ENCODE results near the gene MEGF11. TPM values are rescaled to one million over a fixed set of nuclear protein-coding genes. Genes with fewer than 3 reads are reported as not detected.

MEGF11 gene
- polyA plus RNA-seq, 3 donors: not detected

DNA sequence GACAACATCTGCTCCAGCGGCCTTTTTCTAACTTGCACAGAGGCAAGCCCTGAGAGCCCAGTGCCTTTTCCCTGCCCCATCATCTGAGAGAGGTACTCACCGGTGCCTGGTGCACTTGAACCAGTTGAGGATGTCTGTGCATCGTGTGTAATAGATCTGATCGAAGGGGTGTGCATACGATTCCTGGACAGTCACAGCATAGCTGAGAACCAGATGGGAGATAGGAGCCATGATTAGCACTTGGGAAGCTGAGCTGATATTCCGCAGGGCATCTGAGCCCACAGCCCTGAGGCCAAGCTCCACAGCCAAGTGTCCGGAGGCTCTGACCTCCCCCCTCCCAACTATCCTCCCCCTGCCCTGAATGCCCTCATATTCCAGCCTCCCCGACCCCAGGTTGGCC, 129.8 kb downstream of the MEGF11 start:
- TF ChIP-seq, protein P1, sequence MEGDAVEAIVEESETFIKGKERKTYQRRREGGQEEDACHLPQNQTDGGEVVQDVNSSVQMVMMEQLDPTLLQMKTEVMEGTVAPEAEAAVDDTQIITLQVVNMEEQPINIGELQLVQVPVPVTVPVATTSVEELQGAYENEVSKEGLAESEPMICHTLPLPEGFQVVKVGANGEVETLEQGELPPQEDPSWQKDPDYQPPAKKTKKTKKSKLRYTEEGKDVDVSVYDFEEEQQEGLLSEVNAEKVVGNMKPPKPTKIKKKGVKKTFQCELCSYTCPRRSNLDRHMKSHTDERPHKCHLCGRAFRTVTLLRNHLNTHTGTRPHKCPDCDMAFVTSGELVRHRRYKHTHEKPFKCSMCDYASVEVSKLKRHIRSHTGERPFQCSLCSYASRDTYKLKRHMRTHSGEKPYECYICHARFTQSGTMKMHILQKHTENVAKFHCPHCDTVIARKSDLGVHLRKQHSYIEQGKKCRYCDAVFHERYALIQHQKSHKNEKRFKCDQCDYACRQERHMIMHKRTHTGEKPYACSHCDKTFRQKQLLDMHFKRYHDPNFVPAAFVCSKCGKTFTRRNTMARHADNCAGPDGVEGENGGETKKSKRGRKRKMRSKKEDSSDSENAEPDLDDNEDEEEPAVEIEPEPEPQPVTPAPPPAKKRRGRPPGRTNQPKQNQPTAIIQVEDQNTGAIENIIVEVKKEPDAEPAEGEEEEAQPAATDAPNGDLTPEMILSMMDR (IDR thresholded peaks at IDR 0.05): no peak
- H3K9me3 ChIP-seq (replicated peaks in 1 of 2; ENCODE audit: control insufficient read depth in 1 of 2, insufficient read depth in 1 of 2, low read length in 2 of 2): no peaks in the 10 kb centered on the region
- H3K4me3 Mint-ChIP-seq: no peak overlapping the region
- no peak overlapping the region for H3K4me2 ChIP-seq (replicated peaks; ENCODE audit: extremely low read depth, low read length, poor library complexity, severe bottlenecking)
- H3K4me1 Mint-ChIP-seq: no peaks in the 10 kb centered on the region
- H4K20me1 ChIP-seq (ENCODE audit: insufficient read depth, low read length): no peaks in the 10 kb centered on the region
- H3K9me3 Mint-ChIP-seq: no peaks in the 10 kb centered on the region
- H3K36me3 ChIP-seq (replicated peaks in 1 of 2; ENCODE audit: control insufficient read depth in 1 of 2, insufficient read depth in 2 of 2, low read length in 2 of 2): no peaks in the 10 kb centered on the region
- no peak overlapping the region for H3K27ac Mint-ChIP-seq
- H2AFZ ChIP-seq (ENCODE audit: insufficient read depth, low read depth, low read length, poor library complexity, severe bottlenecking): no peak overlapping the region
- no peak overlapping the region for H3K9ac ChIP-seq (ENCODE audit: insufficient read depth, low read length, poor library complexity, severe bottlenecking)
- H3K79me2 ChIP-seq (ENCODE audit: insufficient read depth, low read length): no peaks in the 10 kb centered on the region
- WGBS (ENCODE audit: insufficient coverage): 91% methylated on average over 6 of the region's 8 CpGs
- intact Hi-C loops (cut with micrococcal nuclease): no loop called here
- H3K36me3 Mint-ChIP-seq: no peaks in the 10 kb centered on the region
- H3K4me1 ChIP-seq (ENCODE audit: control insufficient read depth in 1 of 2, insufficient read depth in 2 of 2, low read length in 2 of 2): no peaks in the 10 kb centered on the region
- peaks cover 5 to 11% (median 5%) of the 10 kb centered on the region in 3 donors for H3K27me3 Mint-ChIP-seq (ENCODE audit: low read depth in 3 of 3)
- no peak overlapping the region for H3K27ac ChIP-seq (ENCODE audit: low read depth in 1 of 2, low read length in 2 of 2)
- H3K4me3 ChIP-seq (replicated peaks in 1 of 3; ENCODE audit: low read depth in 2 of 3, low read length in 3 of 3): no peak overlapping the region
- DNase-seq: no peak
- no peaks in the 10 kb centered on the region for H3K27me3 ChIP-seq (ENCODE audit: control insufficient read depth in 2 of 2, insufficient read depth in 2 of 2, low read length in 2 of 2)

DNA sequence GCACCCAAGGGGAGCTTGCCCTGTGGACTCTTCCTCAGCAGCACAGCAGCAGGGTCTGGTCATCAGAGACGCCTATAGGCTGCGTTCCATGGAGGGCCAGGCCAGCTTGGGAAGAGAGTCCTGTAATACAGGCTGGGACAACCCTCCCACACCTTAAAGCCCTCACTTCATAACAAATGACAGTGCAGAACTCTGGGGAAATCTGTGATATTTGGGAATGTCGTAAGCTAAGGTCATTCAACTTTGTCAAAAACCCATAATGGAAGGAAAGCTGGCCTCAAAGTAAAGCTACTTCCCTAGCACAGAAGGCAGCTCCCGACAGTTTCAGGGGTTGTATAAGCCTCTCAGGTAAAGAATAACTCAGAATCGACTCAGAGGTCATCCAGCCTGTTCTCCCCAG, 133.1 kb downstream of the MEGF11 start:
- Histone ChIP-seq H3K9me3 (replicated peaks in 1 of 2; ENCODE audit: control insufficient read depth in 1 of 2, insufficient read depth in 1 of 2, low read length in 2 of 2) (no peaks in the 10 kb centered on the region), H3K79me2 (ENCODE audit: insufficient read depth, low read length) (no peaks in the 10 kb centered on the region), H3K4me2 (replicated peaks; ENCODE audit: extremely low read depth, low read length, poor library complexity, severe bottlenecking) (no peak overlapping the region), H3K36me3 (replicated peaks in 1 of 2; ENCODE audit: control insufficient read depth in 1 of 2, insufficient read depth in 2 of 2, low read length in 2 of 2) (no peaks in the 10 kb centered on the region), H2AFZ (ENCODE audit: insufficient read depth, low read depth, low read length, poor library complexity, severe bottlenecking) (no peak overlapping the region), H3K4me3 (replicated peaks in 1 of 3; ENCODE audit: low read depth in 2 of 3, low read length in 3 of 3) (no peak overlapping the region), H3K9ac (ENCODE audit: insufficient read depth, low read length, poor library complexity, severe bottlenecking) (no peak overlapping the region), H3K4me1 (ENCODE audit: control insufficient read depth in 1 of 2, insufficient read depth in 2 of 2, low read length in 2 of 2) (no peaks in the 10 kb centered on the region), H3K27me3 (ENCODE audit: control insufficient read depth in 2 of 2, insufficient read depth in 2 of 2, low read length in 2 of 2) (no peaks in the 10 kb centered on the region), H3K27ac (ENCODE audit: low read depth in 1 of 2, low read length in 2 of 2) (no peak overlapping the region), H4K20me1 (ENCODE audit: insufficient read depth, low read length) (no peaks in the 10 kb centered on the region)
- no peak for DNase-seq
- Mint-ChIP-seq H3K9me3 (no peaks in the 10 kb centered on the region), H3K4me3 (peak overlapping the region in 1 of 2 donors; percentile 29), H3K27ac (no peak overlapping the region), H3K4me1 (peaks cover 2% of the 10 kb centered on the region), H3K36me3 (no peaks in the 10 kb centered on the region), H3K27me3 (ENCODE audit: low read depth in 3 of 3) (peaks cover 1 to 10% (median 5%) of the 10 kb centered on the region in 3 donors)
- 100% methylated on average over 1 of the region's 5 CpGs for WGBS (ENCODE audit: insufficient coverage)
- intact Hi-C loops (cut with micrococcal nuclease): no loop called here
- TF ChIP-seq, protein P1 (IDR thresholded peaks at IDR 0.05): no peak
